ENCODE measurements around the gene FBXO10.
"Not testable (repeated sequence)": the region's sequence is repeated elsewhere in the genome, so short reads cannot be mapped to it uniquely, and the experiment has no call there.

Gene FBXO10

GRCh38 chr9:37497320-37497719, 78.9 kb downstream of the FBXO10 start:
- TF ChIP-seq JUND (IDR thresholded peaks at IDR 0.05; ENCODE audit: low read depth) = no peak
- in situ Hi-C loops (cut with HindIII; ENCODE audit: low pct_unique_long_range_greater_than_20kb, low sequenced_read_pairs) = no loop called here
- DNase-seq (ENCODE audit: low read depth in 1 of 2, low spot score in 1 of 2) = no peak

GRCh38 chr9:37496020-37496419, 80.2 kb downstream of the FBXO10 start:
- in situ Hi-C loops (cut with HindIII; ENCODE audit: low pct_unique_long_range_greater_than_20kb, low sequenced_read_pairs) = no loop called here
- TF ChIP-seq JUND (IDR thresholded peaks at IDR 0.05; ENCODE audit: low read depth) = no peak
- no peak for DNase-seq (ENCODE audit: low read depth in 1 of 2, low spot score in 1 of 2)

- in situ Hi-C loops (cut with HindIII; ENCODE audit: low pct_unique_long_range_greater_than_20kb, low sequenced_read_pairs) = no loop called here
- no peak for DNase-seq (ENCODE audit: low read depth in 1 of 2, low spot score in 1 of 2)
- TF ChIP-seq JUND (IDR thresholded peaks at IDR 0.05; ENCODE audit: low read depth) = no peak
These were observed 80.6 kb downstream of the FBXO10 start for GRCh38 chr9:37495571-37495970.

- in situ Hi-C loops (cut with HindIII; ENCODE audit: low pct_unique_long_range_greater_than_20kb, low sequenced_read_pairs) = no loop called here
- TF ChIP-seq JUND (IDR thresholded peaks at IDR 0.05; ENCODE audit: low read depth) = no peak
- DNase-seq (ENCODE audit: low read depth in 1 of 2, low spot score in 1 of 2) = no peak
These were observed 84.2 kb downstream of the FBXO10 start for GRCh38 chr9:37491939-37492338.

- no peak for TF ChIP-seq JUND (IDR thresholded peaks at IDR 0.05; ENCODE audit: low read depth)
- in situ Hi-C loops (cut with HindIII; ENCODE audit: low pct_unique_long_range_greater_than_20kb, low sequenced_read_pairs) = no loop called here
- no peak for DNase-seq (ENCODE audit: low read depth in 1 of 2, low spot score in 1 of 2)
These were observed 89.3 kb downstream of the FBXO10 start for GRCh38 chr9:37486616-37487548.

- no peak for TF ChIP-seq JUND (IDR thresholded peaks at IDR 0.05; ENCODE audit: low read depth)
- DNase-seq (ENCODE audit: low read depth in 1 of 2, low spot score in 1 of 2) = no peak
- in situ Hi-C loops (cut with HindIII; ENCODE audit: low pct_unique_long_range_greater_than_20kb, low sequenced_read_pairs) = no loop called here
These were observed 89.9 kb downstream of the FBXO10 start for GRCh38 chr9:37486256-37486615.

GRCh38 chr9:37485389-37486255, 90.6 kb downstream of the FBXO10 start, which contains the start of gene POLR1E:
POLR1E (plus strand) TSS chr9:37485948; CDS start chr9:37486048, 100 bp downstream.
- no peak for TF ChIP-seq JUND (IDR thresholded peaks at IDR 0.05; ENCODE audit: low read depth)
- in situ Hi-C loops (cut with HindIII; ENCODE audit: low pct_unique_long_range_greater_than_20kb, low sequenced_read_pairs) = no loop called here
- DNase-seq (ENCODE audit: low read depth in 1 of 2, low spot score in 1 of 2) = peak; percentile 86 to 97

- in situ Hi-C loops (cut with HindIII; ENCODE audit: low pct_unique_long_range_greater_than_20kb, low sequenced_read_pairs) = no loop called here
- DNase-seq (ENCODE audit: low read depth in 1 of 2, low spot score in 1 of 2) = no peak
- TF ChIP-seq JUND (IDR thresholded peaks at IDR 0.05; ENCODE audit: low read depth) = no peak
These were observed 95.4 kb downstream of the FBXO10 start for GRCh38 chr9:37480759-37481158.

- DNase-seq (ENCODE audit: low read depth in 1 of 2, low spot score in 1 of 2); in situ Hi-C loops (cut with HindIII; ENCODE audit: low pct_unique_long_range_greater_than_20kb, low sequenced_read_pairs): not testable (repeated sequence)
These were observed 98.1 kb downstream of the FBXO10 start for GRCh38 chr9:37477987-37478619.

GRCh38 chr9:37477443-37477842, 98.7 kb downstream of the FBXO10 start:
- in situ Hi-C loops (cut with HindIII; ENCODE audit: low pct_unique_long_range_greater_than_20kb, low sequenced_read_pairs); DNase-seq (ENCODE audit: low read depth in 1 of 2, low spot score in 1 of 2): not testable (repeated sequence)

- in situ Hi-C loops (cut with HindIII; ENCODE audit: low pct_unique_long_range_greater_than_20kb, low sequenced_read_pairs) = no loop called here
- DNase-seq (ENCODE audit: low read depth in 1 of 2, low spot score in 1 of 2) = no peak
- TF ChIP-seq JUND (IDR thresholded peaks at IDR 0.05; ENCODE audit: low read depth) = no peak
These were observed 99.2 kb downstream of the FBXO10 start for GRCh38 chr9:37476930-37477329.

- TF ChIP-seq JUND (IDR thresholded peaks at IDR 0.05; ENCODE audit: low read depth) = no peak
- no peak for DNase-seq (ENCODE audit: low read depth in 1 of 2, low spot score in 1 of 2)
- in situ Hi-C loops (cut with HindIII; ENCODE audit: low pct_unique_long_range_greater_than_20kb, low sequenced_read_pairs) = no loop called here
These were observed 101.7 kb downstream of the FBXO10 start for GRCh38 chr9:37474438-37474837.

- DNase-seq (ENCODE audit: low read depth in 1 of 2, low spot score in 1 of 2); in situ Hi-C loops (cut with HindIII; ENCODE audit: low pct_unique_long_range_greater_than_20kb, low sequenced_read_pairs): not testable (repeated sequence)
These were observed 102.2 kb downstream of the FBXO10 start for GRCh38 chr9:37473982-37474381.

All from T47D (cell line).